Measurements from ENCODE around the gene FAM222A.

Gene FAM222A

DNA sequence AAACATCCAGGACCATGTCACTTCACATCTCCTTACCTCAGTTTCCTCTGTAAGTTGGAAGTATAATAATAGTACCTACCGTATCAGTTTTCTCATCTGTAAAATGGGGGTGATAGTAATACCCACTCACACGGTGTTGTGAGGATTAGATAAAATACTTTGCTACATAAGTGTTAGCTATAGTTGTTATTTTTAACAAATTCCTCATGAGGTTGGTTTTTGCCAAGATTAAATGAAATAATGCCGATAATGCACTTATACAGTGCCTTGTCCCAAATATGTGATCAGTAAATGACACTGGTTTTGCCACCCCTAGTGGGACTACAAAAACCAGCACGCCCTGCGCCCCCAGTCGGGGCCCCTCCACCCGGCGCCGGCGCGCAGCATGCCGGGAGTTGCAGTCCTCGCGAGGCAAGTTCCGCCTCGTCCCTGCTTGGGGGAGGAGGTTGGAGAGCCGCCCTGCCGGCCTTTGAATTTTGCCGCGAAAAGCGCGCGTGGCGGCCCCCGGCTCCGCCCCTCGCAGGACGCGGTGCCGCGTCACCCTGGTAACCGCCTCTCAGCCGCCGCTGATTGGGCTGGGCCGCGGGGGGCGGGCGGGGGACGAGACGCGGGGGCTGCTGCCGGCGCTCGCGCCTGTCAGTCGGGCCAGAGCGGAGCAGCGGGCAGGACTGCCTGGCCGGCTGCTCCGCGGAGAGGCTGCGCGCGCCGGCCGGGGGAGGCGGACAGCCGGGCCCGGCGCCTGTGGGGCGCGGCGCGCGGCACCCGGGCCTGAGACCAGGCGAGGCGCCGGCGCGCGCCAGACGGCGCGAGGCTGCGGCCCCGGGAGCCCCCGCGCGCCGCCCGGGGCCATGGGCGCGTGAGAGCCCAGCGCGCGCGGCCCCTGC lies at the start of gene FAM222A:
FAM222A (plus strand) TSS at position 639 of the 884 bp plus-strand sequence. CDS start 30,322 bp downstream, outside the sequence.
- H3K4me3 ChIP-seq (ENCODE audit: low read depth, low read length): peak within 1 kb of the TSS; percentile 33

DNA sequence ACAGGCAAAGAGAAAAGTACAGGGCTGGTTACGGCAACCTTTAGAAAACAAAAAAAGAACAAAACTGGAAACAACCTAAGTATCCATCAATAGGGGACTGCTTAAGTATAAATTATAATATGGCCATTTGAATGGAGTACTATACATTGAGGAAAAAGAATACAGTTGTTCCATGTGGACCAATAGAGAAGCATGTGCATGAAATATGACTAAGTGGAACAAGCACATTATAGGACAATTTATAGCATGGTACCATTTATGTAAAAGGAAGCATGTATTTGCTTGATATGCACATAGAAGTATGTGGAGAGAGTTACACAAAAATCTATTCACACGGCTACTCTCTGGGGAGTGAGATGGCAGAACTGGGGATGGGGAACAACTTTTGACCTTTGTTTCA lies 49.2 kb upstream of the FAM222A start:
- H3K4me3 ChIP-seq (ENCODE audit: low read depth, low read length): no peak overlapping the region

DNA sequence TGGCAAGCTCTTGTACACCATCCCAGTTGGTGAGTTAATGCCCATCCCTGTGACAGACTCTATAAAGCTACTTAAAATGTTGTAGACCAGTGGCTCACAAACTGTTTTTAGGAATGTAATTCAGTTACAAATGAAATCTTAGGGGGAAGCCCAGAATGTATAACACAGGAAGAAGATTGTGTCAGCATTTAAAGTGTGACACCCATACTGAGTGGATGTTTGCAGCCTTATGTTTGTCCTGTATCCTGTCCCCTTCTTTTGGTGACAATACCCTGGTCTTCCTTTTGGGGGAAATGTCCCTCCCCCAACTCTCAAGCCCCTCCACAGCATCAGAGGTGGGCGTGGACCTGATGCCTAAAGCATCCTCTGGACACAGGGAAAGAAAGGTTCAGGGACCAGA lies 47.6 kb upstream of the FAM222A start:
- H3K4me3 ChIP-seq (ENCODE audit: low read depth, low read length): no peak overlapping the region

DNA sequence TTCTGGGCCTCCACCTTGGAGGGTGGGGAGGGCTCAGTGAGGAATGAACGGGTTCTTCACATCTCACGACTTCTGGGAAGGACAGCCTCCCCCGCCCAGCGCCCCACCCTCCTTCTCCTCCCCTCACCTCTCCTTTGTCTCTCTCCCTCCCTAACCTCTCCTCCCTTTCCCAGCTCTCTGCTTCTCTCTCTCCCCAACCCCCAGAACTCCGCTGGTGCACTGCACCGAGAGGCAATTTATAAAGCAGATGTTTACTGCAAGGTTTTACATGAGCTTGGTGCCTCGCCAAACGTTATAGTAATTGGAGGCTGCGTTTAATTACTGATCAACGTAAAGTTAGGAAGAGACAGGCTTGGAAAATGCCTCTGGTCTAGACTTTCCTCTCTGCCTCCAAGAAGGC lies 42.9 kb upstream of the FAM222A start:
- H3K4me3 ChIP-seq (ENCODE audit: low read depth, low read length): no peak overlapping the region

DNA sequence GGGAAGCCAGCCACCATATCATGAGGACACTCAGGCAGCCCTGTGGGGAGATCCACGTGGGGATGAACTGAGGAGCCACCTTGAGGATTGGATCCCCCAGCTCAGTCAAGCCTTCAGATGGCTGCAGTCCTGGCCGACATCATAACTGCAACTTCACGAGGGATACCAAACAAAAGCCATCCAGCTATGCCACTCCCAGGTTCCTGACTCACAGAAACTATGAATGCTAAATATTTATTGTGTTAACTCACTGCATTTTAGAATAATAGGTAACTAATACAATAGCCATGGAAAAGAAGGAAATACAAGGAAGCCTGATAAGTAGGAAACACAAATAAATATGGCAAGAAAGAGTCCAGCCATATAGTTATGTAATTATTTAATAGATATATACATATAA lies 42.1 kb upstream of the FAM222A start:
- no peak overlapping the region for H3K4me3 ChIP-seq (ENCODE audit: low read depth, low read length)

DNA sequence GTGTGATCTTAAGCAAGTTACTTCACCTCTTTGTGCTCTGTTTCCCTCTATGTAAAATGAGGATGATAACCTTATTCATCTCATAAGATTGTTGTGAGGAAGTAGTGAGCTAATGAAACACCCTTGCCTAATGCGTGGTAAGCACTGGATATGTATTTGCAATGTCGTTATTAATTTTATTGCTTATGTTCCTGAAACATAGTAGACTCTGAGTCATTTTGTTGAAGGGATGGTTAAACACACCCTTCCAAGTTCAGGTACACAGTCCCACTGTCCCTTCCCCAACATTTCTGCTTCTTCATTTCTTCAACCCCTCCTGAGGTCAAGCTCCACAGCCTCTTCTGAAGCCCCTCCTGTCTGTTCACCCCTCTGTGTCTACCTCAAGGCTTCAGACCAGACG lies 40.2 kb upstream of the FAM222A start:
- no peak overlapping the region for H3K4me3 ChIP-seq (ENCODE audit: low read depth, low read length)

DNA sequence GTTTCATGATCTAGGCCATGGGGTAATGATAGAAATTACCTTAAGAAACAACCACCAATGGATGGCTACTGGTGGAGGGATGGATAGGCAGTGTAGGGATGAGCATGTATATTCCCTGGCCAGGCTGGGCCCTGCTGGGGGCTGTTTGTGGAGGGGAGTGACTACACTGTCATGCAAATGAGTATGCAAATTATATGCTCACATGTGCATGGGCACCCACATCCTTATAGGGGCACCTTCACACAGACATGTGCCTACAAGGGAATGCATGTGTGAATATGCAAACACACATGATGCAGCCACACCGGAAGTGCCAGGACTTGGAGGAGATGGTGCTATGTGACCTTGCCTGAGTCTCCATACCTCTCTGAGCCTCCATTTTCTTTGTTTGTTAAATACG lies 39.7 kb upstream of the FAM222A start:
- H3K4me3 ChIP-seq (ENCODE audit: low read depth, low read length): no peak overlapping the region

DNA sequence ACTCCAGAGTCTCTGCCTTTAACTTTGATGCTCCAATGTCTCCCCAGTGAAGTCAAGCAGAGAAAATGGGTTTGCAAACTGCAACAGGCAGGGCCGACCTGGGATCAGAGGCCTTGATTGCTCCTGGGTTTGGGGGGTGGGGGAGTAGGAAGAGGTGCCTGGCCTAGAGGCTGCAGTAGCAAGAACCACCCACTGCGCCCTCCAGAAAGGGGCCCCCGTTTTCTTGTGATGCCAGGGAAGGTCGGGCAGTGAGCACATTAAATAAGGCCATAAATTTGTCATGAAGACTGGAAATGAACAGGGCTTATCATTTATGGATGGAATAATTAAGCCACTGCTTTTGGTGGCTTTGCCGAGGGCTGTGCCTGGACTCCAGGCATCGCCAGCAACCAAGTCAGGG lies 38.2 kb upstream of the FAM222A start:
- no peak overlapping the region for H3K4me3 ChIP-seq (ENCODE audit: low read depth, low read length)

DNA sequence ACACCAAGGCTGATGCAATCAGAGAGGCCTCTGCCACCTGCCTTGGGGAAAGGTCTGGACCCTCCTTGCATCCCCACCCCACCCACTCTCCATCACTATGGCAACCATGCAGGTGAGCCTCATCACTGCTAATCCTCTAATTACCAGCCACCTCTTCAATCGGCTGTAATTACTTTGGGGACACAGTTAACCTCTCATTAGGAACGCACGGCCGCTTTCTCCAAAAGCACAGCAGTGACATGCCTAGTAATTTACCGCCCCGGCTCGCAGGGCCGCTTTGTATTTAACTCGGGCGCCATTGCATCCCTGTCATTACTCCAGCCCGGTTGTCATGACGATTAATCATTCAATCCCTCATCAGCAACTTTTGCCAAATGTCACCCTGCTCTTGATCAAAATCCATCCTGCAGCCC lies 36.3 kb upstream of the FAM222A start:
- no peak overlapping the region for H3K4me3 ChIP-seq (ENCODE audit: low read depth, low read length)

DNA sequence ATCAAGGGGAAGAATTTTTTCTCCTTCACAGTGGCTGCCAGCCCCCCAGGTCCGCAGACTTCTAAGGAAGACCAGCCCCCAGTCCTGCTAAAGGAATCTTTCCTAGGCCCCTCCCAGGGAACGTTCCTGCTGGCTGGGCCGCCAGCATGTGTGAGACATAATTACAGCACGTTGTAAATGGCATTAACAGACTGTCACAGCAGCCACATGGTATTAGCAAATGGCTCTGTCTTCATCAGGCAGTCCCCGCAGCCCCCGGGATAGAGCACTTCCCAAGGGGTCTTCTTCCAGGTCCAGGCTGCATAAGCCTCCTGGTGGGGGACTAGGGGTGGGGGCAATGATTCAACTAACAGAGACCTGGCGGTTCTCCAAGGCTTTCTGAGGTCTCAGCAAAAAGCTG lies 34.9 kb upstream of the FAM222A start:
- no peak overlapping the region for H3K4me3 ChIP-seq (ENCODE audit: low read depth, low read length)

DNA sequence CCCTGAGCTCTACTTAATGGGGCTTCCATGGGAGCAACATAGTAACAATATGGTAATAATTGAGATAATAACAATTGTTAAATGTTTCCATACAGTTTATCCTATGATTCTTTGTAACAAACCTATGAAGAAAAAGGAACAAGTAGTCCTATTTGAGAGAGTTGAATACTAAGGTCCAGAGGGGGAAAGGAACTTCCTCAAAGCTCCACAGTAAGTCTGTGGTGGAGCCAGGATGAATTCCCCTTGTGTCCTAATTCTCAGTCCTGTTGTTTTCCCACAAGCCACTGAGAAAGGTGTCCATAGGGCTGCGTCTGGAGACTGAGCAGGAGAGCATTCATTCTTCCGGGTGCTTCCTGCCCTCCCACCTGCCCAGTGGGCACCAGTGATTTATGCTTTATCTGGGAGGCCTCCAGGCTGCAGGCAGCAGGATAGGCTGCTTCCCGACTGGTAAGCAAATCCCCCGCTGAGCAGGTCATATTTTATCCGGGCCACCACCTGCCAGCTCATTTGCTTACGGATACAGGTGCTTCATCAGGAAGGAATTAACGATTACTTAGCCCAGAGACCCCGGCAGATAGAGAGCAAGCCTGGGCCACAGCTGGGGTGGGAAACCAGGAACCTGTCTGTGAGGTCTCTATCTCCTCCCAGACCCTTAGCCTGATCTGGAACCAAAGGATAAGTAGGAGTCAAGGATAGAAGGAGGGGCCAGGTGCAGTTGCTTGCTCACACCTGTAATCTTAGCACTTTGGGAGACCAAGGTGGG lies 33.9 kb upstream of the FAM222A start:
- no peak overlapping the region for H3K4me3 ChIP-seq (ENCODE audit: low read depth, low read length)

DNA sequence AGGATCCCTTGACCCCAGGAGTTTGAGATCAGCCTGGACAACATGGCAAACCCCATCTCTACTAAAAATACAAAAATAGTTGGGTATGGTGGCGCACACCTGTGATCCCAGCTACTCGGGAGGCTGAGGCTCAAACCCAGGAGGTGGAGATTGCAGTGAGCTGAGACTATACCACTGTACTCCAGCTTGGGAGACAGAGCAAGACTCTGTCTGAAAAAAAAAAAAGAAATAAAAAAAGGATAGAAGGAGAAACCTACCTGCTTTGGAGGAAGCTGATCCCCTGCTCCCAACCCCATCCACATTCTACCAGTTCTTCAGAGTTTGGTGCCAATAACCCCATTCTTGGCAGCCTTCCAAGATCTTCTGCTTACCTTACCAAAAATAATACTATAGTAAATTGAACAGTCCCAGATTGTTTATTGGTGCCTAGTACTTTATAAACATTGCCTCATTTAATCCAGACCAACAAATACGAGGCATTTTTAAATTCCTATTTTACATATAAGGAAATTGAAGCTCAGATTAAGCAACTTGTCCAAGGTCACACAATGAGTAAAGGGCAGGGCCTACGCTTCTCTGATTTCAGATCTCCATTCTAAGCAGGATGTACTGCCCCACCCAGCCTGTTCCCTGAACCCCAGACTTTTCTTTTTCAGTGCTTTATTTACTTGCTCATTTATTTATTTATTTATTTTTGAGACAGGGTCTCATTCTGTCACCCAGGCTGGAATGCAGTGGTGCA lies 33.2 kb upstream of the FAM222A start:
- H3K4me3 ChIP-seq (ENCODE audit: low read depth, low read length): no peak overlapping the region

DNA sequence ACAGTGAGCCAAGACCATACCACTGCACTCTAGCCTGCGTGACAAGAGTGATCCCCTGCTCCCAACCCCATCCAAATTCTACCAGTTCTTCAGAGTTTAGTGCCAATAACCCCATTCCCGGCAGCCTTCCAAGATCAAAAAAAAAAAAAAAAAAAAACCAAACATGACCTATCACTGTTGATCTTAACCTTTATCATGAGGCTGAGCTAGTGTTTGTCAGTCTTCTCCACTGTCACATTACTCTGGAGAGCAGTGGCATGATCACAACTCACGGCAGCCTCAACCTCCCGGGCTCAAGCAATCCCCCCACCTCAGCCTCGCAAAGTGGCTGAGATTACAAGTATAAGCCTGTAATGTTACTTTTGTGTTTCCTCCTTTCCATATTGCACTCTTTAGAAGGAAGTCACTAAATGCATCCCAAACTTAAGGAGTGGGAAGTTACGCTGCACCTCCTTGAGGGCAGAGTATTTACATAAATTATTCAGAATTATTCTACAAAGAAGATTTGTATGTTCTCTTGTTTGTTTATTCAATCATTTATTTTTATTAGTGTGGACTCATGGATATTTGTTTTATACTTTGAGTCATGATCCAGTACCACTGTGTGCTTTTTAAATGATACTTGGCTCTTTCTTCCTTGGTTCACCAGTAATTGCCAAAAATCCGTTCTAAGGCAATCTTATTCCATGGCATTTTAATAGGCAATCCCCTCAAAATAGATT lies 31.5 kb upstream of the FAM222A start:
- H3K4me3 ChIP-seq (ENCODE audit: low read depth, low read length): no peak overlapping the region

DNA sequence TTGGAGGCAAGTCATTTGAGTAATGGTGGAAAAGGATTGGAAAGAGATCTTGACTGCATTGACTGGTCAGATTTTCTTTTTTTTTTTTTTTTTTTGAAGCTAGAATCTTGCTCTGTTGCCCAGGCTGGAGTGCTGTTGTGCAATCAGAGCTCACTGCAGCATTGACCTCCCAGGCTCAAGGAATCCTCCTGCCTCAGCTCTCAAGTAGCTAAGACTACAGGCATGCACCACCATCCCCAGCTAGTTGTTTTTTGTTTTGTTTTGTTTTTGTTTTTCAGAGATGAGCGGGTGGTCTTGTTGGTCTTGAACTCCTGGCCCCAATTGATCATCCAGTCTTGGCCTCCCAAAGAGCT lies 30.9 kb upstream of the FAM222A start:
- H3K4me3 ChIP-seq (ENCODE audit: low read depth, low read length): no peak overlapping the region

DNA sequence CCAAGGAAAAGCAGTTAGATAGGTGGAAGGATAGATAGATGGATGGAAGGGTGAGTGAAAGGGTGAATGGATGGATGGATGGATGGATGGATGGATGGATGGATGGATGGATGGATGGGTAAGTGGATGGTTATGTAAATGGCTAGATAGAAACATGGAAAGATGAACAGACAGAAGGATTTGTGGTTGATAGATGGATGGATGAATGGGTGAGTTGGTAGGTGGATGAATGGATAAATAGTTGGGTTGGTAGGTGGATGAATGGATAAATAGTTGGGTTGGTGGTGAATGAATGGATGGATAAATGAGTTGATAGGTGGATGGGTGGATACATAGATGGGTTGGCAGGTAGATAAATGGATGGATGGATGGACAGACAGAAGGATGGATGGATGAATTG lies 30.3 kb upstream of the FAM222A start:
- no peak overlapping the region for H3K4me3 ChIP-seq (ENCODE audit: low read depth, low read length)

DNA sequence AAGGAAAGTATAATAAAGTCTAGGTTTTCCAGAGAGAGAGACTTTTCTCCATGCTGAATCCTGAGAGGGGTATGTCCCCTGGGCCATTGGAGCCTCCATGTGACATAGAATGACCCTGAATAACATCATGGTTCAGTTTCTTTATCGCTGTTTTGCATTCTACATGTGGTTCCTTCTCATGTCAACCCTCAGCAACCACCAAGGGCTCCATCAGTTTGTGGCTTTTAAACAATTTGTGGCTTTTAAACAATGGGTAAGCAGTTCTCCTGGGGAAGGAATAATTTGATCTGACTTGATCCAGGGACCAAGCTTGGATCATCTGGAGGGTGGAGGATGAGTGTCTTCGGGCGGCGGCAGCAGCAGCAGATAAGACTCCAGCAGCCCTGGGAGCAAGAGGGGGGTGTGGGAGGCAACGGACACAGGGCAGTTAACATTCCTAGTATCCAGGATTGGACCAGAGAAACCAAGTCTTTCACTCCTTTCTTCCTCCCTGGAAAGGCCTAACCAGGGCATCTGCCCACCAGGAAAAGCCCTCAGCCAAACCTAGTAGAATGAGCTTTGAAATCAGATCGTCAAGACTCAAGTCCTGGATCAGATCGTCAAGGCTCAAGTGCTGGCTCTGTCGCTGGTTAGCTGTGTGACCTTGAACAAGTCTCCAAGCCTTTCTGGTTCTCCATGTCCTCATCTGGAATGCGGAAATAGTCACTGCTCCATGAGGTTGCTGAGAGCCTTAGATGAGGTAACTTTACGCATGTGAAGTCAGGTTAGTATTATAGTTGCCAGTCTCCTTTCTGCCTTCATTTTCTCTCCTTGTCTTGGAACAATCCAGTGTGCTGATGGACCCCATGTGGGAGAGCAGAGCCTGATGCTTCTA lies 27.8 kb upstream of the FAM222A start:
- no peak overlapping the region for H3K4me3 ChIP-seq (ENCODE audit: low read depth, low read length)

DNA sequence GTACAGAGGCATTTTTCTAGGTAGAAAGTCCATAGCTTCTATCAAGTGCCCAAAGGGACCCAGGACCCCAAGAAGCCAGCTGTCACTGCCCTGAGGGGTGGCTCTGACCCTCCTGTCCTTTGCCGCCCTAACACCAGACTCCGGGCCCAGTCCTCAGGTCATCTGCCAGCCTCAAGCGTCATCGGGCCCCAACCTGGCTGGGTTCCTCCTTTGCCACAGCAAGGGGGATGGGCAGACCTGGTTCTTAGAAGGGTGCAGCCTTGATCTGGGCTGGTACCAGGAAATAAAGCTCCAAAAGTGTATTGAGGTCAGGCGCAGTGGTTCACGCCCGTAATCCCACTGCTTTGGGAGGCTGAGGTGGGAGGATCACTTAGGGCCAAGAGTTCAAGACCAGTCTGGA lies 27.1 kb upstream of the FAM222A start:
- no peak overlapping the region for H3K4me3 ChIP-seq (ENCODE audit: low read depth, low read length)

DNA sequence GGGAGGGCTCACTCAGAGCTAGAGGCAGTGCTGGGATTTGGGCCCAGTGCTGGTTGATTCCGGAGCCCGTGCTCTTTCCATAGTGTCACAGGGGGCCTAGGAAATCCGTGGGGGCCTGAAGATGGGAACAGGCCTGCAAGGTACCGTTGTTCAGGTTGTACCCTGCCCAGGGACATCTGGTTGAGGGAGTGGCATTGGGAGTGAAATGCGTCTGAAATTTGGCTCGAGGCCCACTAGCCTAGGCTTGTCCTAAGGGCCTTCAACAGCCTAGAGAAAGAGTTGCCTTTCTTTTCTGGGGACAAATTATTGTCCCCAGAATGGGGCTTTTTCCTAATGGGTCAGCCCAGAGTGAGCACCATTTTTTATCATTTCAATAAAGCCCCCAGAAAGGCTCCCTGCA lies 26.4 kb upstream of the FAM222A start:
- H3K4me3 ChIP-seq (ENCODE audit: low read depth, low read length): no peak overlapping the region

DNA sequence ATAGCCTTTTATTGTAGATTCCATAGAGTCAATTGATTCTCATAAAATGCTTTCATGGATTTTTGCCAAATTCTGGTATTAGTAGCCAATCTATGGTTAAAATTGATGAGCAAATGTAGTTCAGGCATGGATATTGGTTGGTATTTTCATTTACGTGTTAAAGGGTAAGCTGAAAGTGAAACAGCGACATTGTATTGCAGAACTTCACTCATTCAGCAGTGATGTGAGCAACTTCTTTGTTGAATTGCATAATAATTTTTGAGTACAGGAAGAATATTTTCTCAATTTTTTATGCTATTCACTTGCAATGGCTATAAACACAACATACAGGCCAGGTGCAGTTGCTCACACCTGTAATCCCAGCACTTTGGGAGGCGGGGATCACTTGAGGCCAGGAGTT lies 24.2 kb upstream of the FAM222A start:
- H3K4me3 ChIP-seq (ENCODE audit: low read depth, low read length): no peak overlapping the region

DNA sequence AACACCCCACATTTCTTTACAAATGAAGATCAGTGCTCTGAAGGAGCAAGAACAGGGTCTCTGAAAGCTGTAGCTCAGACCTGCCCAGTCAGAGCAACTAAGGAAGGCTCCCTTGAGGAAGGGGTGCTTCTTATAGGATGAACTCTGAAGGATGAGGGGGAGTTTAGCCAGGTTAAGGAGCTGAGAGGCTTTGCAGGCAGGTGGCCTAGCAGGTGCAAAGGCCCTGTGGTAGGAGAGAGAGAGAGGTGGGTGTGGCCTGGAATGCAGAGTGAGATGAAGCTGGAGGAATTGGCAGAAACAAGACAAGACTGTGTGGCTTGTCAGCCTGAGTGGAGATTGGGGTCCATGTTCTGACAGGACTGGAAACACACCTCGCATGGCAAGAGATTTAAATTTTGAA lies 20.5 kb upstream of the FAM222A start:
- H3K4me3 ChIP-seq (ENCODE audit: low read depth, low read length): no peak overlapping the region

Measured in iPS-11a (cell line).